ENCODE data around the gene CRYBG2. TPM values are rescaled to one million over a fixed set of nuclear protein-coding genes. Genes with fewer than 3 reads are reported as not detected.
"Not testable (repeated sequence)": the region's sequence is repeated elsewhere in the genome, so short reads cannot be mapped to it uniquely, and the experiment has no call there.

The CRYBG2 gene
- polyA plus RNA-seq, 4 donors = 0.44 to 1.1 (median 0.79) TPM

DNA sequence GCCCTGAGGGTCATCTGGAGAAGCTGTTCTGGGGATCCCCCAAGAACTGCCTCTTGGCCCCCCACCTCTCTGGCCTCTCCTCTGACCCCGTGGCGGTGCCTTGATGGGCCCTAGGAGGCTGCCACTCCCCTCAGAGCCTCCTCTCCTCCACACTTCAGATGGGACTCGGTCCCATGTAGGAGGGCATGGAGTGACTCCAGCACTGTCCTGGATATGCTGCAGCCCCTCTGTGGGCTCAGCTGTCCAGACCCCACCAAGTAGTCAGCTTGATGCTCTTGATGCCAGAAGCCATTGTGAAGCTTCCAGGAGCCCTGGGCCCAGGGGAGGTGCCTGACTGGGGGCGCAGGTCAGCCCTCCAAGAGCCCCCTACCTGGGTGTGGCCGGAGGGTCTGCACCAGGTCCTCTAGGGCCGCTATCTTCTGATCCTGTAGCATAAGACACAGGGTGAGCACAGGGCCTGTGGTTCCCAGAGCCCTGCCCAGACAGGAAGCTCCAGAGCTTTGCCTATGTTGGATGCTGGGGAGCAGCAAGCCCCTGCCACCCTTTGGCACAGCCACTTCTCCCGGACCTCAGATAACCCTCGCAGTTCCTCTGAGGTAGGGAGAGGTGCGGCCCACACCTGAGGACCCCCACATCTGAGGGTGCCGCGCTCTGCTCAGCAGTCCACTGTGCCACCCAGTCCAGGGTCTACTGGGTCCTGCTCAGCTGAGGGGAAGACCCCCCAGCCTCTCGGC is 56.7 kb downstream of the CRYBG2 start:
- no peak for DNase-seq (ENCODE audit: low read depth in 4 of 4, low spot score in 2 of 4)

DNA sequence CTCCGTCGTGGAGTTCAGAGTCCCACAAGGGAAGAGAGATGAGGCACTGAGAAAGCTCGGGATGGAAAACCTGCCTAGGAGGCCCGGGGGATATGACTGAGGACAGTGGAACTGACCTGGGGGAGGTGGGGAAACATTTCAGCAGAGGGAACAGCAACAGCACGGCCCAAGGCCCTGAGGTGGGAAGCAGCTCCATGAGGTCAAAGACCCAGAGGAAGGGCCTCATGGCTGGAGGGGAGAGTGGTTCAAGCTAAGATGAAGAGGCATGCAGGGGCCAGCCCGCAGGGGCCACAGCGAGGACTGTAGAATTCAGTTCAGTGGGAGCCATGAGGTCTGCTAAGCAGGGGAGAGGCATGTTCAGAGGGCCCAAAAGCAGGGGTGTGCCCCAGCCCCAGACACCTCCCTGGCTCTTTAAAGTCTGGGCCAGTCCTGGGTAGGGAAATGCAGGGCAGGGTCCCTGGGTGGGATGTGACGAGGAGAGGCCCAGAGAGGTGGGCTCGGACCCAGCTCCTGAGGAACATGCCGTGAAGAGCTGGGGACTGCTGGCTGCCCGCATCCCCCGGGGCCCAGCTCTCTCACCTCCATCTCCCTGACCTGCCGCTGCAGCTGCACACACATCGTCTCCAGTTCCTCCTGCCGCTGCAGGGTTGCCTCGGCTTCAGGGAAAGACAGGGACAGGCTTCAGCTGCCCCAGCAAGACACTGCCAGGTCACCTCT is 57.4 kb downstream of the CRYBG2 start:
- no peak for DNase-seq (ENCODE audit: low read depth in 4 of 4, low spot score in 2 of 4)

DNA sequence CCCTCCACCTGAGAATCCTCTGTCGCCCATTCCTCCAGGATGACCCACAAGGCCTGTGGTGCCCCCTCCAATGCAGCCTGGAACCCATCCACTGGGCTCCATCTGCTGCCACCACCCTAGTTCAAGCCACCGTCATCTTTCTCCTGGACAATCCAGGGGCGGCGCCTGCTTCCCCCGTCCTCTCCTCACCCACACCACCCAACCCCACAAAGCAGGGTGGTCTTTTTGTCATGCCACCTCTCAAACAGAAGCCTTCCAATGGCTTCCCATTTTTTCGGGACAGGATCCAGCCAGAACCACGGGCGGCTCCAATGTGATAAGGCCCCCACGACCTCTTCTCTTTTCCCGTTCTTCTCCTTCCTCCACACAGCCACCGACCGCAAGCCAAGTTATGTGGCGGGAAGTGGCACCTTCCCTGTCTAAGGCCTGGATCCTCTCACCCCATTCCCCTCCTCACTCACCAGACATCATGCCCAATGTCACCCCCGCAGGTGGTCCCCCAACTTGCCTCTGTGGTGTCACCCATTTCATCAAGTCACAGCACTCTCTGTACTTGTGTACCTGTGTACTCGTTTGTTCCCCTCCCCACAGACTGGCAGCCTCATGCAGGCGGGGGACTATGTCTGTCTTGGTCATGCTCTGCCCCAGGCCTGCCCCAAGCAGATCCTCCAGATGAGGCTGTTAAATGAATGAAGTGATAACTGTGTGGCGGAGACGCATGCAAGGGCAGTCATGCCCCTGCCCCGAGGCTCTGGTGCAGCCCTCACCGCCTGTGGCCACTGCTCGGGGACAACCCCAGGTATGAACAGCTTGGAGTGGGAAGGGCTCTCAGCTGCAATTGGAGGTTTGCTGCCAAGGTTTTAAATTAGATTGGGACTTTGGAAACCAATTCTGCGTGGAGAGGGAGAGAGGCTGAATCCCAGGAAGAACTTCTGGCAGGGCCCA is 58.5 kb downstream of the CRYBG2 start:
- DNase-seq (ENCODE audit: low read depth in 4 of 4, low spot score in 2 of 4) = no peak

DNA sequence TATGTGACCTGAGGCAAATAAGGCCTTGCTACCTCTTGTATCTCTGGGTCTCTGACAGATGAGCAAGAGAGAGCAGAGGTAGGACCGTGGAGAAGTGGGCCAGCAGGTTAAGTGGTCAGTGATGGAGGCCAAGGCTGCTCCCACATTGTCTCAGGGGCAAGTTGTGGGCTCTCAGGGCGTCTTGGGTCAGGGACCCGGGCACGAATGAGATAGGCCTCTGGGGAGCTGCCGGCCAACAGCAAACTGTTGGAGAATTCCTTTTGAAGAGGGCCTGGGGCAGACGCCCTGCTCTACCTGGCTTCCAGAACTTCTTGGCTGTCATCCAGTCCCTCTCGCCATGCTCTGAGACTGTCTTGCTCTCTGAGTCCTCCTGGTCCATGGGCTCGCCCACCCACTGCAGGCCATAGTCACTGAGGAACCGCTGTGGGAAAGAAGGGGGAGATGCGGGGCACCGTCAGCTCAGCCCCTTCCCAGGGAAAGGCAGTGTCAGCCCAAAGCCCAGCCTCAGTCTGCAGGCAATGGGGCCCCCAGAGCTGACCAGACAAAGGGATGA is 59.9 kb downstream of the CRYBG2 start:
- no peak for DNase-seq (ENCODE audit: low read depth in 4 of 4, low spot score in 2 of 4)

DNA sequence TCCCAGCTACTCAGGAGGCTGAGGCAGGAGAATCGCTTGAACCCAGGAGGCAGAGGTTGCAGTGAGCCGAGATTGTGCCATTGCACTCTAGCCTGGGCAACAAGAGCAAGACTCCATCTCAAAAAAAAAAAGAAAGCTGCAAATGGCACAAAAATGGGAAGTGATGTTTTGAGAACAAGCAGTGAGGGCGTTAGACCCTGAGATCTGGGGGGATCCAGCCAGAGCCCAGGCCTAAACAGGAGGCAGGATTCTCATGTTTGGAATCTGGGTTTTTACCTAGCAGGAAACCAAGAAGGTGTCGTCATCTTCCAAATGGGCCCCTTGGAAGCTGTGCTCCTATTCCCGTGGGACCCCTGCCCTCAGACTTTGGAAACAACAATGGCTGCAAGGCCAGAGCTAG is 61.2 kb downstream of the CRYBG2 start:
- not testable (repeated sequence) for DNase-seq (ENCODE audit: low read depth in 4 of 4, low spot score in 2 of 4)

DNA sequence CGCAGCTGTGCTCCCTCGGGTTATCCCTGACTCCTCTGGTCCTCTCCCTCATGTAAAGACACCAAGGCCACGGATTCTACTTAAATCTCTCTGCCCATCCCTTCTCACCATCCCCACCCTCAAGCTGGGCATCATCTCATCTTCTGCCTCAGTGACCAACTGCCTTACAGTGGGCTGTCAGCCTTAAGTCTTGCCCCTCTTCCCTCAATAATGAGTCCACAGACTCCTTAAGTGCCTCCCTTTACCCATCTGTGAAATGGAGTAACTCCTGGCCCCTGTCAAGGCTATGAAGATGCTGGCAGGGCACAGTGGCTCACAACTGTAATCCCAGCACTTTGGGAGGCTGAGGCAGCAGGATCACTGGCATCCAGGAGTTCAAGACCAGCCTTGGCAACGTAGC is 62.0 kb downstream of the CRYBG2 start:
- DNase-seq (ENCODE audit: low read depth in 4 of 4, low spot score in 2 of 4) = no peak

DNA sequence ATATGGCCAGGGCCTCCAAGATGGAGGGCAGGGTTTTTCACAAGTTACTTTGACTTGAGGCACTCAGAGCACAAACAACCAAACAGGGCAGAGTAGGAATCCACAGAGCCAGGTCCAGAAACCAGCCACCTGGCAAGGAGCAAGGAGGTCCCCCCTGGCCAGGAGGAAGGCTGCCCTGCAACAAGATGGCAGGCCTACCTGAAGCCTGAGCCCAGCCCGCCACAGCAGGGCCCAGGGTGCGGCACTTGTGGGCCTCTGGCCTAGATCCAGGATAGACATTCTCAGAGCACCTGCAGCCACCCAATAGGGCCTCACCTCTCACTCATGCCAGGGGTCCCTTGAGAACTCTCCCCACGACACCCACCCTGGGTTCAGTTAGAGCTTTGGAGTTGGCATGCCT is 62.5 kb downstream of the CRYBG2 start:
- DNase-seq (ENCODE audit: low read depth in 4 of 4, low spot score in 2 of 4) = no peak

DNA sequence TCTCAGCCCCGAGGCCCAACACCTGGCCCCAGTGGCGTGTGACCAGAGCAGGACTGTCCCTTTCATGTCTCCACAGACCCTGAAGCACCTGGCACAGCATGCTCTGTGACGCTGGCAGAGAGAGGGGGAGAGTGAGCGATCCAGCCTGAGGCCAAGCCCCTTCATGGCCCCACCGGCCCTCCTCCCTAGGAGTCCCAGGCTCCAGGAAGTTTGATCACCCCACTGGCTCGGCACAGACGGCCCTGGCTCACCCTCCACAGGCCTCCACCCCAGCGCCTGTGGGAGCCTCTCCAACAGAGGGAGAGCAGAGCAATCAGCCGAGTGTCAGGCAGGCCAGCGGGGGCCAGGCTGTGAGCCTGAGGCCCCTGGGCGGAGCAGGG is 63.1 kb downstream of the CRYBG2 start:
- no peak for DNase-seq (ENCODE audit: low read depth in 4 of 4, low spot score in 2 of 4)

DNA sequence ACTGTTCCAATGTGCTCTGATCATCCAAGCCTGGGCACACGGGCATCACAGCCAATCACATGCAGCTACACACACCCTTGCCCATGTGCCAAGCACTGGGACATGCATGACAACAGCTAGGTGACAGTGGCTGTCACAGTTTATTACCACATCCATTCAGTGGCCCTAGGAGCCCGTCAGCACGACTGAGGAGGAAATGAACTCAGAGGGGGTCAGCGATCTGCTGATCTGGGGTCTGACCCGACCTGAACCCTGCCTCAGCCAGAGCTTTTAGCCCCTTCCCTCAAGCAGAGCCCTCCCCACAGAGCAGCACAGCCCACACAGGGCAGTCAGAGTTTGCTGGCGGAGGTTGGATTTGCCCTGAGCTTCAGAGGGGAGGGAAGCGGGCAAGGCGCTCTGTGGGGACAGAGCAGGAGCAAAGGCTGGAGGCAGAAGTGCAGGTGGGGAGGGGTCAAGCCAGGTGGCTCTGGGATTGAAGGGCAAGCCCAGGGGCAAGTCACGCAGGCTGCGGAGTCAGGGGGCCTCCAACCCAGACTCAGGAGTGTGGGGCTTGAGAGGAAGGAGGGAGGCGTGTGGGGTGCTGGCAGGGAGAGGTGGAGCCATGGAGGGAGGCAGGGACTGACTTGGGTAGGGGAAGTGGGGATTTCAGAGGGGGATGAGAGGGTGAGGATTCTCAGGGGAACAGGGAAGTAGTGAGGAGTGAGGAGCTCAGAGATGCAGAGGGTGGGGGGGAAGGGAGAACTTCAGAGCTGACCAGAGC is 63.6 kb downstream of the CRYBG2 start:
- no peak for DNase-seq (ENCODE audit: low read depth in 4 of 4, low spot score in 2 of 4)

DNA sequence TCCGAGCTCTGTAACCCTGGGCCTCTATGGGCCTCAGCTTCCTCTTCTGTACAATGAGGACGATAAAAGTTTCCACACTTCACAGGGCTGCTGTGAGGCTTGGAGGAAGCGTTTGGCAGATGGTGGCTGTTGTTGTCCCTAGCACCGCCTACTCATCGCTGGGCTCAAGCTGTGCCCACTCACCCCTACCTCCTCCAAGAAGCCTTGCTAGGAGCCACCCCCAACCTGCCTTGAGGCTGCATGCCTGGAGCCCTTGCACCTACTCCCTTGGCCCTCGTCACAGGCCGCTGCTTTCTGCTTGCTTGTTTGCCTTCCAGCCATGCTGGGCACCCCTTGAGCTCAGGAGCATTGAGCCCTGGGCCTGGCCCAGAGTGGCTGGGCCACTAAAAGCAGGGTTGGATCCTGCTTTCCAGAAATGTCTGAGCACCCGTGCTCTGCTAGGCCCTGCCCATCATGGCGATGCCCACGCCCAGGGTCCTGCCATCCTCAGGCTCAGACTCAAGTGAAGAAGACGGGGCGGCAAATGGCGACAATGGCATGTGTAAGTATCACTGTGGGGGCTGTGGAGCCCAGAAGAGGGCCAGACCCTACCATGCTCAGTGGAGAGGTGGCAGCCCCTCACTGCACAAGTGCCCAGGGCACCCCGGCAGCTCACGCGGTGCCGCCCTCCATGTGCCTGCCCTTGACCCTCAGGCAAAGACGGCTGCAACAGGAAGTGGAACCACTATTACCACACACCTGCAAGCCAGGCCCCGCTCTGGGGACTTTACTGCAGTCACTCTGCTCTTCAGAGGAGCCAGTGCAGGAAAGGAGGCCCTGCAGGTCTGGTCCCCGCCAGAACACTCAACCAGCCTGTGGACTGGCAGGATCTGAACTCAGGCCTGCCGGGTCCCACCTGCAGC is 64.5 kb downstream of the CRYBG2 start:
- DNase-seq (ENCODE audit: low read depth in 4 of 4, low spot score in 2 of 4) = no peak

DNA sequence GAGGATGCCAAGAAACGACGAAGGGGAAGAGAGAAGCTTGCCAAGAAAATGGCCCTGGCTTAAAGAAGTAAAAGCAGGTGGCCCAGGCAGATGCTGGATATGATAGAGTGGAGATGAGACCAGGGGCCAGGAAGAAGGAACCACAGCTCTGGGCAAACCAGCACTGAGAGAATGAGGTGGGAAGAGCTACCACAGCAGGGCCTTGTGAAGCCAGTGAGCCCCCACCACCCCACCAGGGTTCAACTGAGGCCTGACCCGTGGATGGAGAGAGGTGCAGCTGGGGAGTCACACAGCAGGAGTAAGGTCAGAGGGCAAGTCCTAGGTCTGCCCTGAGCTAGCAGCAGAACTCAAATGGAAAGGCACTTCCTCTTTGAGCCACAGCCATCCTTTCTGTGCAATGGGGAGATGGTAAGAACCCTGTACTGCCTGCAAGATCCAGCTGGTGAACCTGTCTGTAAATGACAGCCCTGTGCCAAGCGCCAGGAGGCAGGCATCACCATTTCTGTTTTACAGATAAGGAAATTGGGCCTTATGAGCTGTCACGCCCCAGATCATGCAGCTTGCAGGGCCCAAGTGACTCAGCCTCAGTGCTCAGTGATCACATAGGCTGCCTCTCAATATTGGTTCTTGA is 65.5 kb downstream of the CRYBG2 start:
- DNase-seq (ENCODE audit: low read depth in 4 of 4, low spot score in 2 of 4) = no peak

DNA sequence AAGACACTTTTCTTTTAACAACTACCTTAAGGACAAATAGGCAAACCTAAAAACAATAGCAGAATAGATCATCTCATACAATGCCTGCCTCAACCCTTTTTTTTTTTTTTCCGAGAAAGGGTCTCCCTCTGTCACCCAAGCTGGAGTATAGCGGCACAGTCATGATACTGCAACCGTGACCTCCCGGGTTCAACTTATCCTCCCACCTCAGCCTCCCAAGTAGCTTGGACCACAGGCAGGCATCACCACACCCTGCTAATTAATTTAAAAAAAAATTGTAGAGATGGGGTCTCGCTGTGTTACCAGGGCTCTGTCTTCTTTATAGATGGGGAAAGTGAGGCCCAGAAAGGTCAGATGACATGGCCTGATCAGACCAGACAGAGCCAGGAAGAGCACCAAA is 66.1 kb downstream of the CRYBG2 start:
- no peak for DNase-seq (ENCODE audit: low read depth in 4 of 4, low spot score in 2 of 4)

DNA sequence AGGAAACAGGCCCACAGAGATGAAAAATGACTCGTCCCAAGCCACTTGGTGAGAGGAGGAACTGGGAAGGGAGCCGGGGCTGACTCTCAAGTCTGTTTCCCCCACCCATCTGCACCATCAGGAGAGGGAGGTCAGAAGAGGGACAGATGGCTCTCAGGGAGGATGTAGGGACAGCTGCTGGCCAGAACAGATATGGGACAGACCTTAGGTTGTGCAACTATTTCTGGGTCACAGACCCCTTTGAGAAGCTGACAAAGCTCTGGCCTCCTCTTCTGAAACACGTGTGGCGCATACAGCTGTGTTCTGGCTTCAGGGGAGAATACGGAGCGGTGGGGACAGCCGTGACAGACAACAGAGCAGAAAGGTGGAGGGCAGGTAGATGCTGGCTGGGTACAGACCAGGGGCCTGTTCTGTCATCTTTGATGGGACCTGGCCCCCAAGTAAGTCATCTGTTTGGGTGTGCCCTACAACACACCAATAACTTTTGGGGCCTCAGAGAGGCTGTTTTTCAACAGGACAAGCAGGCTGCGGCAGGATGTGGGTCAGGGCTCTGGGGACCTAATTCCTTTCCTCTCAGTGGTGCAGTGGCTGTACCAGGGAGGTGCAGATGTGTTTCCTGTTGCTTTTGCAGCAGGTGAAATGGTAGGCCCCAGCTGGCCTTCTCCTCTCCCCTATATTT is 66.8 kb downstream of the CRYBG2 start:
- no peak for DNase-seq (ENCODE audit: low read depth in 4 of 4, low spot score in 2 of 4)

DNA sequence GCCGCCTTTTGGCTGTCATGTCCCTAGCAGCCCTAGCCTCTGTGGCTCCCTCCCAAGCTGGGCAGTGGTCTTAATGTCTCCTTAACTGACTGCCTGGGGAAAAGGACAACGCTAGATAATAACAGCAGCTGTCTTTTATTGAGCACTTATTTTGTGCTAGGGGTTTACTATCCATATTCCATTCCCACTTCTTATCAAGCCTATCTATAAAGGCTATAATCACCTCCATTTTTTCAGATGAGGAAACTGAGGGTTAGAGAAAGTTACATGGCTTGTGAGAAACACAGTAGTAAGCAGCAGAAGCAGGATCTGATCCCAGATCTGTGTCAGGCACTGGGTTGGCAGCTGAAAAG is 67.9 kb downstream of the CRYBG2 start:
- no peak for DNase-seq (ENCODE audit: low read depth in 4 of 4, low spot score in 2 of 4)

DNA sequence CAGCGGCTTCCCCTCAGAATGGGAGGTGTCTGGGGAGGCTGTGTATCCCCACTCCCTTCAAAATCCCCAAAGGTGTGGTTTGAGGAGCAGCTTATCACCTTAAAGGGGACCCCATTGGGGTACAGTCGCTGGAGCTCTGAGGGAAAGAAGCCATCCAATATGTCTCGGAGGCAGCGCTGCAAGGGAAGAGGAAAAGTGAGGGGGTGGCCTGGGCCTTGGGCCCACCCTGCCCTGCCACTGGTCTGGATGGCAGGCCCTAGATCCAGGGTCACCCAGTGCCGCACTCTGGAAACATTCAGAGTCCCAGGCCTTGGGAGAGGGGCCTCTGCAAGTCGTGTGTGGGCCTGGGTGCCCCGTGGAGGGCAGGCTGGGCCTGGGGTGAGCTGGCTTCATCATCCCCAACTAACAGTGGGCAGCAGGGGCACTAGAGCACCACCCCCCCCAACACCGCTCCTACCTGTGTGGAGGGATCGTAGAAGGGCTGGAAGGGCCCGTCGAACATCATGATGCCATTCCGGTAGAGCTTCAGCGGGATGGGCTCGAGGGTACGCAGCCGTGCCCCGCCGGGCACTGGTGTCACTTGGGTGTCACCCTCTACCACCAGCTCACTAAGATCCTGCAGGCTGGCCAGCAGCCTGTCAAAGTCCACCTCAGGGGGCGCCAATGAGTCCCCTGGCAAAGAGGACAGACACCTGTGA is 68.4 kb downstream of the CRYBG2 start:
- no peak for DNase-seq (ENCODE audit: low read depth in 4 of 4, low spot score in 2 of 4)

DNA sequence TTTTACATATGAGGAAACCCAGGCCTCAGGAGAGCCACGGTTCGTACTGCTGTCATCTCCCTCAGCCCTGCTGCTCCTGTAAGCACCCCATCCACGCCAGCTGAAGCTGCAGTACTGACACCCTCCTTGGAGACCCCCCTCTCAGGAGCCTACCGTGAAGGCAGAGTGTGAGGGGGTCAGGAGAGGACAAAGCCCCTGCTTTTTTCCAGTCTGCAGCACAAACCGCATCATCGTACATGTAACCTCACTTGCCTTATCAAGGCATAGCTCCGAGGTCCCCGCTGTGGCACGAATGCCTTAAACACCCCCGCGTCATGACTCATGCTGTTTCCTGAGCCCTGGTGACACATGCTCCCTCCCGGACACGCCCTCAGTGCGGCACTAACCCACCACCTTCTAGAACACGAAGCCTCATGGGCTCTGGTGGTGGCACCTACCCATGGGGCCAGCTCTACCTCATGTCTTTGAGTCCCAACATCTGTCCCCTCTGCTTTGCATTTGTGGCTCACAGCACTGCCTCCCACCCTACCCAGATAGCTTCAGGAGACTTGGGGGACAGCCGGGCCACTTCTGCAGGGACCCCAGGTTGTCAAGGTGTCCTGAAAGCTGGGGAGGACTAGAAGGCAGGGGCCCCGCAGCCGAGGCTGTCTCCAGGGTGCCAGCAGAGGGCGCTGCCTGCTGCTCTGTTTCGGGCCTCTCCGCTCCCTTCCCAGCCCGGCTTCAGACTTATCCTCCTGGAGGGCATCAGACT is 69.2 kb downstream of the CRYBG2 start:
- DNase-seq (ENCODE audit: low read depth in 4 of 4, low spot score in 2 of 4) = no peak

All from left renal cortex interstitium (tissue), 4 donors.